Right hindlimb (tissue), 1 donor: Measurements from ENCODE around the gene GCG.

Source experiments
- DNase-seq: peaks from one replicate; pipeline ENCODE4 v3.0.0-alpha.2; 2018

The GCG gene

GRCh38 chr2:162149466-162149865, 2.6 kb downstream of the GCG start:
- no peak for DNase-seq

- DNase-seq, result no peak
Measured at GRCh38 chr2:162148956-162149355, 3.1 kb downstream of the GCG start.

- no peak for DNase-seq
Measured at GRCh38 chr2:162143969-162144368, 8.1 kb downstream of the GCG start.

GRCh38 chr2:162138310-162138709, 13.7 kb downstream of the GCG start:
- DNase-seq, result no peak

GRCh38 chr2:162127422-162127821, 24.6 kb downstream of the GCG start:
- no peak for DNase-seq

GRCh38 chr2:162126527-162126926, 25.5 kb downstream of the GCG start:
- DNase-seq, result no peak

DNA sequence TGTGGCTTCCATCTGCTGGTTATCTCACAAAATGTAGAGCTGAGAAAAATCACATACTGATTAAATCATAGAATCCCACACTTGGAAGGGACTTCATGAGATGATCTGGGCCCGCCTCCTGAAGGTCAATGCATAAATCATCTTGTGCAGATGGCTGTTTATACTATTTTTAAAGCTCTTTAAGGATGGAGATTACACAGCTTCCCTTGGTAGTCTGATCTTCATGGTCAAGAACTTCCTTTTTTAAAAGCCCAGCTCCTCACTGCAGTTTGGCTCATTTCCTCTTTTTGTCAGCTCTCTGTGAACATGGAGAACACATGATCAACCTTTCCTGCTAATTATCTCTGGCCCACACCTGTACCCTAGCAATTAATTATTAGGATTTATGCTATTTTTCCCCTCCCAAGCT, 25.9 kb downstream of the GCG start:
- no peak for DNase-seq

DNA sequence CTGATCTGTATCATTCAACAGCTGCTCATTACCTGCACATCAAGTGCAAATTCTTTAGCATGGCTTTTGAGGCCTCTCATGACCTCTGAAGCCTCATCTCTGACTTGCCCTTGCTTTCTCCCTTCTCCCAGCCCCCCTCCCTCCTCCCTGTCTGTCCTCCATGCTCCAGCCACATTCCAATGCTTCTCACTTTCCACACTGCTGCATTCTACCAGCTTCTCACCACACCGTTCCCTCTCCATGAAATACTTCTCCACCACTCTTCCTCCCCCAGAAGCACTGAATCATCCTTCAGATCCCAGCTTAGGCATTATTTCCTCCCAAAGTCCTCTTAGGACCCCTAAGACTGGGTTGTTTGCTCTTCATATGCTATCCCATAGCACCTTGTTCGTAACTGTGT, 26.9 kb downstream of the GCG start:
- DNase-seq, result no peak

DNA sequence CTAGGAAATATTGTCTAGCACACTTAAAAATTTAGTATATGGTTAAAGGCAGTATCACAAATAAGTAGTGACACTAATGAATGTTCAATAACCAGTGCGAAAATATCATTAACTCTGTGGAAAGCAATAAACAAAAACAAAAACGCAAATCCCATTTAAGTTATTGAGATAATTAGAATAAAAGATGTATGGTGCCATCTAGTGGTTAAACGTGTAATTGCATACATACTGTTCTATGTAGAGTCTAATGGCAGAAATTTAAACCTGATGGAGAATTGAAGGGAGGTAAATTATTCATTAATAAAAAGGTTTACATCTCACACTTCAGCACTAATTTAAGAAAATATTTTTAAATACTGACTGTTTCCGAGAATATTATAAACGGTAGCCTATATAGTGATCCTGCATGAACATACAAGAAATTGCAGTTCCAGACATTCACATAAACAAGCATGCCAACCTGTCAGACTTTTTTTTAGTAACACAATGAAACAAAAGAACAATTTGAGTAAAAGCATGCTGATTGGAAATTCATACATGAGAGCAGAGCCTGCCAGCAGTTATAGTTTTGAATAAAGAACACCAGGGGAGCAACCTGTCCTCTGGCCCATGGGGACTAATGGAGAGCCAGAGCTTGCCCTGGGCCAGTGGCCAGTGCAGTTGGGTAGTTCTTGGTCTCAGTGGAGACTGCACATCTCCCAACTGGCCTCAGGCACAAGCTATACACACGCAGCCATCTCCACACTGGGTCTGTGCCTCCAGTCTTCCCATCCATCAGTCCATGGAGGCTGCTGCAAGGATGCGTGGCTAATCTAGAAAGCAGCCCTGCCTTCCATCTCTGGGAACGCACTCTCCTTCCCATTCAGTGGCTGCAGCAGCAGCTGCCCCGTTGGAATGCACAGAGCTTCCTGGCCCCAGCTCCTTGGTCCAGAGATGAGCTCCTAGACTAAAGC, 28.0 kb downstream of the GCG start:
- no peak for DNase-seq

GRCh38 chr2:162118166-162119031, 33.6 kb downstream of the GCG start:
- no peak for DNase-seq

DNA sequence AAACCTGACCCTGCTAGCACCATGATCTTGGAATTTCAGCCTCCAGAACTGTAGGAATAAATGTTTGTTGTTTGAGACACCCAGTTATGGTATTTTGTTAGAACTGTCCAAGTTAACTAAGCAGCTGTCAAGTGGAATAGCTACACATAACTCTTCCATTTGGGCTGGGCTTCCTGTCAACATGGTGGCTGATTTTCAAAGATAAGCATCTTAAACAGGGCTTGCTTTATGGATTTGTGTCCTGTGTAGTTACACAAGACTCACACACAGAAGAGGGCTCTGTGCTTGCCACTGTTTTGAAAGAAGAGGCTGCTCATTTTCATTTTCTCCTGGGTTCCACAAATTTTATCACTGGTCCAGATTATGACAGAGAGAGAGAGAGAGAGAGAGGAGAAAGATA, 35.7 kb downstream of the GCG start:
- no peak for DNase-seq

GRCh38 chr2:162115076-162115475, 37.0 kb downstream of the GCG start:
- no peak for DNase-seq

DNA sequence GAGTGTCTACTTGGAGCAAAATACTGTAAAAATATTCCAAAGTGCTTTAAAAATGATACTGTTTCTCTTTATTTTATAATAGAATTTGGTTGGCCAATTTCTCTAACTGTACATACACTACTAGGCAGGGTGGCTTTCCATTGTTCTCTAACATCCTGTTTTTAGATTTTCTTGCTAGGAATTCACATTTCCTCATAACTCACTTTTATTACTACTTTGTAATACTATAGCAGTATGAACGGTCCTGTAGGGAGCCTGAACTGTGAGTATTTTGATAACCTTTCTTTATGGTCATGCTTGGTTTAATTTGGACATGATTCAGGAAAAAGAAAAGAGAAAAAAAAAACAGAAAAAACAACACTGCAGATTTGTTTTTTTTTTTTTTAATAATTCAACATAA, 37.8 kb downstream of the GCG start:
- DNase-seq, result no peak

GRCh38 chr2:162113776-162114168, 38.3 kb downstream of the GCG start:
- DNase-seq, result no peak

- DNase-seq, result no peak
Measured at GRCh38 chr2:162113088-162113775, 38.8 kb downstream of the GCG start.

GRCh38 chr2:162111958-162112850, 39.8 kb downstream of the GCG start:
- DNase-seq, result no peak

- no peak for DNase-seq
Measured at GRCh38 chr2:162107361-162107901, 44.6 kb downstream of the GCG start.

GRCh38 chr2:162106746-162107145, 45.3 kb downstream of the GCG start:
- DNase-seq, result no peak

GRCh38 chr2:162106146-162106551, 45.9 kb downstream of the GCG start:
- no peak for DNase-seq

DNA sequence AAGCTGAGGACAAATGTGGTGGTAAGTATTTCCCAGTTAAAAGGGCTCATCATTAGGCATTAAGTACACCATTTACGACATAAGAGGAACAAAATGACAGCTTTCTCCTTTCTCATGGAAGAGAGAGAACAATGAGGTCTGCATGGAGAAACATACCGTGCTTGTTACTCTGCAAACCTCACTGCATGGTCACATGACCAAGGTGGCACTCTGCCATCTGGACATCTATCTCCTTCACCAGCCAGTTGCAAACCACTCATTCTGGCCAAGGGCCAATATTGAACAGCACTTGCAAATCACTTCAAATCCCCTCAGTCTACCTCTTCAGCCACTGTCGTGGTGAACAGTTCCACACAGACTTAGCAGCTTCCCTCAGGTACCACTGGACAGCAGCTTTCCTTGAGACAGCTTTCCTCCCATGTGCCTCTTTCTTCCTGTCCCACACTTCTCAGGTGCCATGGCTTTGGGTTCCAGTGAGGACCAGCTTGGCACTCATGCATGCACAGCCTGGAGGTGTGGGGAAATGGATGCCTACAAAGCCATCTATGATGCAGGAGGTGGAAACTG, 48.5 kb downstream of the GCG start:
- DNase-seq, result no peak

GRCh38 chr2:162100579-162100978, 51.5 kb downstream of the GCG start:
- no peak for DNase-seq

DNA sequence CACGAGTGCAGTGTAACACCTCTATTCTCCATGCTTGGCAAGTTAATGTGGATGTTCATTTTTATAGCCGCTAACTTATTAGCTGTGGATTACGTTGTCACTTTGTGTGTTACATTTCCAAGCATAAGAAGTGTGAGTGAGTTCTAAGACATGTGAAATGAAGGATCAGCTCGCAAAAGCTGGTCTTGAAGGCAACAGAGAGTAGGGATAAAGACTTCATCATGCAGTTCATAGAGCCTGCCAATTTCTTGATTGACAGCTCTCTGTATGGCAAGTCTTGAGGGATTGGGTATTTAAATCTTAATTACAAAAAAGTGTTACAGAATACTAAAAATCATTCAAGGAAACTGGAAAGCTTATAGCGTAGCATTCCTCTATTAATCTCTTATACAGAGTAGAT, 52.2 kb downstream of the GCG start:
- DNase-seq, result no peak
